OCI-LY7 (cell line): ENCODE data around the gene PFKFB2. TPM values are rescaled to one million over a fixed set of nuclear protein-coding genes. Genes with fewer than 3 reads are reported as not detected.

Source experiments
- BruUV-seq: library from RNA; stranded (reverse); fragments of 400-500 nt; replicated peaks from 2 replicates; lab custom pipeline; 2021; lab: Mats Ljungman, UMichigan
- CTCF ChIA-PET: fragments of 300-600 bp; sonication (Branson Sonifier 250); formaldehyde crosslinking; loops from one replicate; lab custom pipeline; 2022; ENCODE audit warnings: antibody characterized with exemption; ENCODE audit not compliant: unreplicated experiment; lab: Charles Lee
- POLR2A ChIA-PET: fragments of 300-600 bp; sonication (Branson Sonifier 250); formaldehyde crosslinking; loops from one replicate; lab custom pipeline; 2022; ENCODE audit warnings: antibody characterized with exemption; lab: Charles Lee
- DNase-seq: peaks from one replicate; pipeline ENCODE4 v3.0.0-alpha.2; 2015; ENCODE audit warnings: low spot score
- H2AFZ ChIP-seq: fragments of 200-600 bp; sonication (generic), shearing (Covaris generic); 2 replicates; pipeline ENCODE4 v1.6.1; 2014; ENCODE audit warnings: mild to moderate bottlenecking, antibody characterized with exemption, low read length, moderate library complexity
- H3K27ac ChIP-seq: fragments of 200-600 bp; sonication (generic); 2 replicates; pipeline ENCODE4 v1.5.1; 2014; ENCODE audit warnings: mixed run types, low read depth, mild to moderate bottlenecking, moderate library complexity, low read length, inconsistent platforms; ENCODE audit not compliant: poor library complexity, severe bottlenecking
- H3K36me3 ChIP-seq: fragments of 200-600 bp; sonication (generic); 2 replicates; pipeline ENCODE4 v1.6.1; 2014; ENCODE audit warnings: mild to moderate bottlenecking, antibody characterized with exemption, low read length, moderate library complexity, mixed read lengths; ENCODE audit not compliant: insufficient read depth
- H3K4me1 ChIP-seq: fragments of 200-600 bp; sonication (generic); 2 replicates; pipeline ENCODE4 v1.5.1; 2014; ENCODE audit warnings: mild to moderate bottlenecking, low read length; ENCODE audit not compliant: insufficient read depth, poor library complexity, severe bottlenecking
- H3K4me2 ChIP-seq: fragments of 200-600 bp; sonication (generic); 2 replicates; pipeline ENCODE4 v1.6.1; 2014; ENCODE audit warnings: mild to moderate bottlenecking, low read length
- H3K4me3 ChIP-seq: fragments of 200-600 bp; sonication (generic); 2 replicates; pipeline ENCODE4 v1.5.1; 2014; ENCODE audit warnings: mild to moderate bottlenecking, low read depth, low read length; ENCODE audit not compliant: poor library complexity, severe bottlenecking
- H3K79me2 ChIP-seq: fragments of 200-600 bp; sonication (generic); 2 replicates; pipeline ENCODE4 v1.6.1; 2016; ENCODE audit warnings: low read depth, mild to moderate bottlenecking, low read length, moderate library complexity, mixed read lengths; ENCODE audit not compliant: insufficient read depth
- H3K9me2 ChIP-seq: fragments of 200-600 bp; sonication (generic); 2 replicates; pipeline ENCODE4 v1.6.1; 2016; ENCODE audit warnings: mild to moderate bottlenecking, low read length, mixed read lengths; ENCODE audit not compliant: insufficient read depth
- H3K9me3 ChIP-seq: fragments of 200-600 bp; sonication (generic); 2 replicates; pipeline ENCODE4 v1.6.1; 2014; ENCODE audit warnings: mild to moderate bottlenecking, mixed run types, low read length, mixed read lengths
- H4K20me1 ChIP-seq: fragments of 200-600 bp; sonication (generic); 2 replicates; pipeline ENCODE4 v1.6.1; 2014; ENCODE audit warnings: mild to moderate bottlenecking, antibody characterized with exemption, low read length, moderate library complexity, mixed read lengths; ENCODE audit not compliant: insufficient read depth
- EZH2phosphoT487 ChIP-seq: fragments of 200-600 bp; sonication (generic); IDR thresholded peaks from 2 replicates; pipeline ENCODE4 v1.6.1; 2018; ENCODE audit warnings: low read depth, borderline replicate concordance, mild to moderate bottlenecking, mixed run types, antibody characterized with exemption, low read length, moderate library complexity, mixed read lengths
- intact Hi-C: fragments of 100-400 bp; cut with micrococcal nuclease; formaldehyde crosslinking; loops from one replicate; pipeline ENCODE4 v1.10.0; 2022; ENCODE audit not compliant: unreplicated experiment
- total RNA-seq, 2 experiments: library from RNA; depleted of rRNA in 1 of 2; stranded (reverse); fragments of >200 nt in 1 of 2; shearing (Covaris generic) in 1 of 2; gene quantifications; 2 replicates each; pipeline ENCODE4 v1.2.3, GENCODE V29; 2014 to 2022
- TF ChIP-seq, protein P1 (sequence below): fragments of 200-600 bp; sonication (generic); conservative IDR thresholded peaks from 2 replicates; pipeline ENCODE4 v1.5.1; 2014; ENCODE audit warnings: mild to moderate bottlenecking, antibody characterized with exemption, low read length, moderate library complexity, mixed read lengths

The PFKFB2 gene
- total RNA-seq, 2 experiments from 2014 or later = 9.8 to 13.1 TPM

- no peaks in the 10 kb centered on the region for H3K4me1 ChIP-seq
These were observed 40.9 kb downstream of the PFKFB2 start for GRCh38 chr1:207093944-207094343.

DNA sequence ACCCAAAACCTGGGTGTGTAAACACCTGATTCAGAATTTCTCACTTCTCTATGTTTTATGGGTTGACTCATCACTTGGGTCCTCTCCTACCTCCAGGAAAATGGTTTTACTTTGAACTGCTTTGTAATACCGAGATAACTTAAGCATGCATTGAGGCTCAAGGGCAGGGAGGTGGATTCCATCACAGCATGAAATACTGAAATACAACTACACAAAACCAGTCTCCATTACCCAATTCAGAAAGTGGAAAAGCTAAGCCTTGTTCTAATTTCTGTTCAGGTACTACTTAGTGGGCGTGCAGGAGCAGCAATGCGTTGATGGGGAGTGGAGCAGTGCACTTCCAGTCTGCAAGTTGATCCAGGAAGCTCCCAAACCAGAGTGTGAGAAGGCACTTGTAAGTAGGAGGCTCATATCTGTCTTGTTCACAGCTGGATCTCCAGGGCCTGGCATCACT, 44.8 kb downstream of the PFKFB2 start:
- intact Hi-C loops = no loop called here
- BruUV-seq = no TSS peak
- H3K4me2 ChIP-seq = no peak overlapping the region
- H3K79me2 ChIP-seq = no peaks in the 10 kb centered on the region
- no peaks in the 10 kb centered on the region for H3K9me2 ChIP-seq
- ChIA-PET POLR2A (no interaction called here), CTCF (no interaction called here)
- H3K27ac ChIP-seq = no peak overlapping the region
- H3K9me3 ChIP-seq = no peaks in the 10 kb centered on the region
- H2AFZ ChIP-seq = no peak overlapping the region
- H3K4me1 ChIP-seq = no peaks in the 10 kb centered on the region
- no peak for DNase-seq
- no peaks in the 10 kb centered on the region for H4K20me1 ChIP-seq
- no peaks in the 10 kb centered on the region for H3K36me3 ChIP-seq
- no peak overlapping the region for H3K4me3 ChIP-seq
- no peak for TF ChIP-seq EZH2phosphoT487
- TF ChIP-seq, protein P1, sequence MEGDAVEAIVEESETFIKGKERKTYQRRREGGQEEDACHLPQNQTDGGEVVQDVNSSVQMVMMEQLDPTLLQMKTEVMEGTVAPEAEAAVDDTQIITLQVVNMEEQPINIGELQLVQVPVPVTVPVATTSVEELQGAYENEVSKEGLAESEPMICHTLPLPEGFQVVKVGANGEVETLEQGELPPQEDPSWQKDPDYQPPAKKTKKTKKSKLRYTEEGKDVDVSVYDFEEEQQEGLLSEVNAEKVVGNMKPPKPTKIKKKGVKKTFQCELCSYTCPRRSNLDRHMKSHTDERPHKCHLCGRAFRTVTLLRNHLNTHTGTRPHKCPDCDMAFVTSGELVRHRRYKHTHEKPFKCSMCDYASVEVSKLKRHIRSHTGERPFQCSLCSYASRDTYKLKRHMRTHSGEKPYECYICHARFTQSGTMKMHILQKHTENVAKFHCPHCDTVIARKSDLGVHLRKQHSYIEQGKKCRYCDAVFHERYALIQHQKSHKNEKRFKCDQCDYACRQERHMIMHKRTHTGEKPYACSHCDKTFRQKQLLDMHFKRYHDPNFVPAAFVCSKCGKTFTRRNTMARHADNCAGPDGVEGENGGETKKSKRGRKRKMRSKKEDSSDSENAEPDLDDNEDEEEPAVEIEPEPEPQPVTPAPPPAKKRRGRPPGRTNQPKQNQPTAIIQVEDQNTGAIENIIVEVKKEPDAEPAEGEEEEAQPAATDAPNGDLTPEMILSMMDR = no peak

More at GRCh38 chr1:207093944-207094343, 40.9 kb downstream of the PFKFB2 start:
- Histone ChIP-seq H4K20me1 (no peaks in the 10 kb centered on the region), H3K4me2 (no peak overlapping the region), H3K36me3 (no peaks in the 10 kb centered on the region), H3K9me3 (no peaks in the 10 kb centered on the region), H3K27ac (no peak overlapping the region), H3K79me2 (no peaks in the 10 kb centered on the region), H3K9me2 (no peaks in the 10 kb centered on the region), H3K4me3 (no peak overlapping the region), H2AFZ (no peak overlapping the region)
- BruUV-seq = no TSS peak
- TF ChIP-seq, protein P1 = no peak
- TF ChIP-seq EZH2phosphoT487 = no peak
- intact Hi-C loops = no loop called here
- ChIA-PET POLR2A (interaction anchor here (0.7 kb wide), 1 partner anchor 10 kb away, joined by 3 read pairs; no protein-coding TSS in a partner anchor), CTCF (no interaction called here)
- no peak for DNase-seq

- no peak overlapping the region for H3K27ac ChIP-seq
- no peak overlapping the region for H3K4me3 ChIP-seq
- DNase-seq = no peak
- H4K20me1 ChIP-seq = no peaks in the 10 kb centered on the region
- H3K9me3 ChIP-seq = no peaks in the 10 kb centered on the region
- H2AFZ ChIP-seq = no peak overlapping the region
- no peaks in the 10 kb centered on the region for H3K9me2 ChIP-seq
- H3K79me2 ChIP-seq = no peaks in the 10 kb centered on the region
- no peaks in the 10 kb centered on the region for H3K36me3 ChIP-seq
- intact Hi-C loops = no loop called here
- no TSS peak for BruUV-seq
- CTCF ChIA-PET = no interaction called here
- POLR2A ChIA-PET = interaction anchor here (0.7 kb wide), 1 partner anchor 55 kb away, joined by 3 read pairs; no protein-coding TSS in a partner anchor
- no peak for TF ChIP-seq EZH2phosphoT487
- TF ChIP-seq, protein P1 = no peak
- H3K4me1 ChIP-seq = no peaks in the 10 kb centered on the region
- no peak overlapping the region for H3K4me2 ChIP-seq
These were observed 48.6 kb downstream of the PFKFB2 start for GRCh38 chr1:207101720-207102119.
